GM19099 (cell line): ENCODE measurements around the gene DCUN1D3.

Source experiments
- POLR2A ChIP-seq: IDR thresholded peaks from 3 replicates; pipeline ENCODE4 v1.6.1; 2011; ENCODE audit warnings: low read depth; ENCODE audit not compliant: insufficient read length; ENCODE audit errors: extremely low read depth

Gene DCUN1D3

GRCh38 chr16:20862162-20862960 is 37.8 kb downstream of the DCUN1D3 start:
- no peak for TF ChIP-seq POLR2A

DNA sequence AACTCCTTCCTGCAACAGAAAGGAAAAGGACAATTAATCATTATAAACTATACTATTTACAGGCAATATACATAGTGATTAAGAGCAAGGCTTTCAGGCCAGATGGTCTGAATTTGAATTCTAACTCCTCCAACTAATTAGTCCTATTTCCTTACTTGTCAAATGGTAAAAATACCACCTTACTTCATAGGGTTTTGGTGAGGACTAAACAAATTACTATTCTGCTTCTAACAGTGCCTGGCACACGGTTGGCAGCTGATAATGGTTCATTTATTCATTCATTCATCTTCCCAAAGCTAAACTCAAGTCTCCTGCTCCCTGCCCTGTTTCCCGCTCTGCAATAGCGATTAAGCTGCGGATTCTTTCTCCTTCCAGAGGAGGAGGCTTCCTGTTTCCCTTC is 39.8 kb downstream of the DCUN1D3 start:
- no peak for TF ChIP-seq POLR2A

DNA sequence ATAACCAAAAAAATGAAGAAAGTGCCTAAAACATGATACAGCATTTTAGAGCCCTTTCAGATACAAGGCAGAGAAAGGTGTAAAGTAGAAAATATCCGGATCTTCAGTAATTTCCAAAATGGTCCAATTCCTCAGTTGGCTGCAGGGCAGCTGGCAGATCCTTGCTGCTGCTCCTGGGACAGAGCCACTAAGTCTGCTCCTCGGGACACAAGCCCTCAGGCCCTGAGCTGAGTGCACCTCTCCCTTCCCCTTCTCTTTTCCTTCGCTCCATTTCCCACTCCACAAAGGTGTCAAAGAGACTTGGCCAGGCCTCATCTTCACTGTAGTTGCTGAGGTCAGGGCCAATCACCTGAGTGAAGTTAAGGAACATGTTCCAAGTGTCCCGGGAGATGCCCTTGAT is 40.5 kb downstream of the DCUN1D3 start:
- no peak for TF ChIP-seq POLR2A

GRCh38 chr16:20859229-20859628 is 40.9 kb downstream of the DCUN1D3 start:
- no peak for TF ChIP-seq POLR2A

DNA sequence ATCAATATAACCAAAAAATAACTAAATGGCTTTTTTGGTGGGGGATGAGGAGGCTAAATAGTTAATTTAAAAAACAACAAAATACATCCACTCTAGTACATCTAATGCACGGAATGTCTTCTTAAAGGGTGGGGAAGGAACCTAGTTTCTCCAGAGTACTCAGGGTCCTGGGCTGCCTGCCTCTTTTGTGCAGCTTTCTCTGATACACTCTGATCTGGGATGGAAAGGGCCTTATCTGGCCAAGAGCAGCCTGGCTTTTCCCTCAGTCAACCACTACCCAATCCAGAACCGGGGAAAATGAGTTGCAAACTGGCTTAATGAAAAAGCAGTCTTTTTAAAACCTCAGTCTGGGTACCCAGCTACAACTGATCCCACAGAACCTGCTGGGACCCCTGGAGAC is 42.9 kb downstream of the DCUN1D3 start:
- TF ChIP-seq POLR2A: no peak

DNA sequence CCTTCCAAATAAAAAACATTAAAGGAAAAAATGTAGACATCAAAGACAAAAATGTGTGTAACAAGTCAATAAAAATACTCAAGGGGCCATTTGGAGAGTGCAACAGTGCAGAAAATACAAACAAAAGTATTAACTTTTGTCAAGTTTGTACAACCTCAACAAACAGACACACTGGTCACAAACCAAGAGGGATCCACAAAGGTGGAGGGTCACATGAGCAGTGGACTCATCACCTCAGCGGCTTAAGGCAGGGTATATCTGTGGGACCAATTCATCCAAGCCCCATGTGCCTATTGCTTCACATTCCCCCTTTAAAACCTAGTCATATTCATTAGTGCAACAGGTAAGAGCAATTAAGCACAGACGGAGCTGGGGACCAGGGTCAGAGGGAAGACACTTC is 45.2 kb downstream of the DCUN1D3 start:
- TF ChIP-seq POLR2A: no peak

DNA sequence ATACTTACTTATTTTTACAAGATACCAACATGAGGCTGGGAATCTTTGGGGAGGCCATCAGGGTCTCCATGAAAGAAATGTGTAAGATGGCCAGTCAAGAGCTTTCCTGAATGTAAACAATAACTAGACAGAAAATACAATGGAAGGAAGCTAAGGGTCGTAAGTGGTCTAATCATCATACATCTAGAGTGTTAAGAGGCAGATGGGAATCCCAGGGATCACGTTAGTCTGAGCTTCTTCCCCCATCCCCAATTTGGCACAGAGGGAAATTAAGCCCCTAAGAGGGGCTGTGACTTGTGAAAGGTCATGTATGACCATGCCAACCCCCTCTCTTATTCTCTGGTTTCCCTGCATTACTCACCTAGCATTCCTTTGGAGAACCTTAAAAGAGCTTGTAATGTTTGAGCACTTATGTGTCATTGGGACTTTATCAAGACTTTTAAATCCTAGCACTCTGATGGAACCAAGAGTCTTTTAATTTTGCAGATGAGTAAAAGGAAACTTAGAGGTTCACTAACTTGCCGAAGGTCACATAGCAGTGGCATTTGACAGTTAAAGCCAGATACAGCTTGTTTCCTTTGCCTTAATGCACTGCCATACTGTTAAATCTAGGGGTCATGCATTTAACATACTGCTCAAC is 46.1 kb downstream of the DCUN1D3 start:
- TF ChIP-seq POLR2A: no peak

GRCh38 chr16:20853143-20853542 is 47.0 kb downstream of the DCUN1D3 start:
- TF ChIP-seq POLR2A: no peak

- TF ChIP-seq POLR2A: no peak
Observed at GRCh38 chr16:20851601-20852000, 48.6 kb downstream of the DCUN1D3 start.

DNA sequence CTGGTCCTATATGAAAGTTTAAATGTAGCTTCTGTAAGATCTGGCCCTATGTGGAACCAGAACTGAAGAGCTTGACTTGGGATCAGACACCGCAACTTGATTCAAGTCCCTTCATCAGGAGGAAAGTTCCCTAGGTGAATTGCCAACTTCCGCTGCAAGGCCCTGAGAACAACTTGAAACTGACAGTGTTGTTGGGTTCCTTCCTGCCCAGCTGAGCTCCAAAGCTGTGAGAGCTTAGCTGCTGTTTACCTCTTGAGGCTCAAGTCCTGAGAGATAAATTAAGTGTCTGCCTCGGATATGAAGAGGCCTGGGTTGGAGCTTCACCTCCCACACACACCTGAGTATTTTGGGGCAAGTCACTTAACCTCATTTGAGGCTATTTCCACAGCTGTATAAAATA is 49.2 kb downstream of the DCUN1D3 start:
- TF ChIP-seq POLR2A: no peak

DNA sequence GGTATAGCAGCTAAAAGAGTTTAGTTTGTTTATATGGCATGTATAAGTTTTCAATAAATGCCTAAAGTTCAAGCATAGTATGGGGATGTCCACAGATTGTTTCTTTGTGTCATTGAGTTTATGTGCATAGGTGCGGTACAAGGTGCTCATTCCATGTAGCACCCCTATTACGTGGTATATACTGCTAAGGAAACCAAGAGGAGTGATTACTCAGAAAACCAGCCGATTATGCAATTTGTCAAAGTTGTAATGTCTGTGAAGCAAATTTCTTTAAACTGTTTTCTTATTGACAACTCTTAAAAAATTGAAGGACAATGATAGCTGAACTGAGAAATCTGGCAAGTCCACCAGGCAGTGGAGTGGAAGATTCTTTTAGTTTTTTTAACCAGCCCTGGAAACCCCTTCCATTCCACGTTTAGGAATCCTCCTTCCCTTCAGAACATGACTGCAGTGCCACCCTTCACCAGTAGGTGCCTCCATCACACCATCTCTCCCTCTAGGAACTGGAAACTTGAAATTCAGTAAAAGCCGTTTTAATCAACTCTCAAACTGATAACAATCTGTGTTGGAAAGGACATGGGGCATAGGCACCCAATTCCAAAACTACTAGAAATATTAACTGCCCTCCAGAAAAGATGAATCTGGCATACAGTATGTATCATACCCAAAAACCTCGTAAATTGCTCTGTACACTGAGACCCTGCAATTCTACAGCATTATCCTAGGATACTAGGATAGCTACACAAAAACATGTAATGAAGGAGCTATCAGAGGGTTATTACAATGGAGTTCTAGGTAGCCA is 50.4 kb downstream of the DCUN1D3 start:
- no peak for TF ChIP-seq POLR2A

DNA sequence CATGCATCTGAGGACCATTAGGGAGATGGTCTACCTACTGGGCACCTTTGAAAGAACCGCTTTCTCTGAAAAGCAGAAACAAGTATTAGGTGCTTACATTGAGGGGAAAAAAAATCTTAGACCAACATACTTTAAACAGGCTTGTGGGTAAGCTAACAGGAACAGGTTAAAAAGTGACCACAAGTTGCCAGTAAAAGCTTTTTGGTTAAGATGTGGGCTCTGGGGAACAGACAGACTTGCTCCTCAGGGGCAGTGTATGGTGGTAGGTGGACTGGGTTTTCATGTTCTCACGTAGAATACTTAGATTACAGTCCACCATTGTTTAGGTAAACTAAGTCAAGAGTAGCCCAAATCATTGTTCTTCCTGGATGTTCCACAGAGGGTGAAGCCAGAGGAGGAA is 52.6 kb downstream of the DCUN1D3 start:
- TF ChIP-seq POLR2A: no peak

DNA sequence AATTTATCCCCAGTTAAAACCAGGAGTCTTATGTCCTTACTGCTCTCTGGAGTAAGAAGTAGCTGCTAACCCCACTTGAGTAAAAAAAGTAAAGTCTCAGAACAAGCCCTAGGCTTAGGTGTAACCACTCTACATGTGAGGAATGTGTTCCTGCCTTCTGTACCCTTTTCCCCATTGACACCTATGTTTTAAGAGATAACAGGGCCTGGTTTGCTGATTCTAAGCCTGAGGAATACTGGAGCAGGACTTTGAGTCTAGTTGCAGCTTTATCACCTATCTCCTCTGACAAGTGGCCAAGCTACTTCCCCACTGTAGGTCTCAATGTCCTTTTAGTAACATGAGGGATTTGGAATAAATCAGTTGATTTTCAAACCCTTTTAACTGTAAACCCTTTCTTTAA is 53.6 kb downstream of the DCUN1D3 start:
- TF ChIP-seq POLR2A: no peak

GRCh38 chr16:20846030-20846429 is 54.1 kb downstream of the DCUN1D3 start:
- TF ChIP-seq POLR2A: no peak

GRCh38 chr16:20844588-20844987 is 55.6 kb downstream of the DCUN1D3 start:
- no peak for TF ChIP-seq POLR2A

- no peak for TF ChIP-seq POLR2A
Observed at GRCh38 chr16:20844054-20844453, 56.1 kb downstream of the DCUN1D3 start.
